ENCODE measurements around the gene NFATC1.

DNA sequence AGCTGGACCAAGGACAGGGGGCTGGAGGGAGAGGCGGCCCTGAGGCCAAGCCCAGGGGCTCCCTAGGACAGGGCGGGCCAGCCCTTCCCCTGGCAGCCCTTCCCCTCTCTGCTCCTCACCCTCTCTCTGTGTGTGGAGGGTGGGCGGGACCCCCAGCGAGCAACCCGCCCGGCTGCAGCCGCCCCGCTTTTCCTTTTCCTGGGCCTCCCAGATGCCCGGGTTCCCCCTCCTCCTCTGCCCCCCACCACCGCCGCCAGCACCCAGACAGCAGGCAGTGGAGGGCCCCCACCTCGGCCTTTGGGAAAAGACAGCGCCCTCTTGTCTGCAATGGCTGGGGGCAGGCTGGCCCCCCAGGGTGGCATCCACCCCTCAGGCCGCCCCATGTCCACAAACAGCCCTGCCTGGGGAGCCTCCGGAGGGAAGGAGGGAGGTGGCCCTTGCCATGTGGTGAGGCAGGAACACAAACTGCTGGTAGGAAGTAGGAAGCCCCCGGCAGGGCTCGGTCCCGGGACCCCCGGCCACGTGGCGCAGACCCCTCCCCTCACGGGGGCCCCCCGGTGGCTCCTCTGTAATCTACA, 148.7 kb downstream of the NFATC1 start:
- no peak for TF ChIP-seq ZC3H10 (CRISPR knock-in tag; IDR thresholded peaks at IDR 0.05)
- TF ChIP-seq, protein P1, sequence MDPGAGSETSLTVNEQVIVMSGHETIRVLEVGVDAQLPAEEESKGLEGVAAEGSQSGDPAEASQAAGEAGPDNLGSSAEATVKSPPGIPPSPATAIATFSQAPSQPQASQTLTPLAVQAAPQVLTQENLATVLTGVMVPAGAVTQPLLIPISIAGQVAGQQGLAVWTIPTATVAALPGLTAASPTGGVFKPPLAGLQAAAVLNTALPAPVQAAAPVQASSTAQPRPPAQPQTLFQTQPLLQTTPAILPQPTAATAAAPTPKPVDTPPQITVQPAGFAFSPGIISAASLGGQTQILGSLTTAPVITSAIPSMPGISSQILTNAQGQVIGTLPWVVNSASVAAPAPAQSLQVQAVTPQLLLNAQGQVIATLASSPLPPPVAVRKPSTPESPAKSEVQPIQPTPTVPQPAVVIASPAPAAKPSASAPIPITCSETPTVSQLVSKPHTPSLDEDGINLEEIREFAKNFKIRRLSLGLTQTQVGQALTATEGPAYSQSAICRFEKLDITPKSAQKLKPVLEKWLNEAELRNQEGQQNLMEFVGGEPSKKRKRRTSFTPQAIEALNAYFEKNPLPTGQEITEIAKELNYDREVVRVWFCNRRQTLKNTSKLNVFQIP (CRISPR knock-in tag; IDR thresholded peaks at IDR 0.05; ENCODE audit: borderline replicate concordance, low read depth): no peak
- no peak for TF ChIP-seq TOX (CRISPR knock-in tag; IDR thresholded peaks at IDR 0.05; ENCODE audit: borderline replicate concordance)
